ENCODE measurements around the gene MCTP2.

MCTP2 gene

GRCh38 chr15:94414916-94415315 is 183.6 kb downstream of the MCTP2 start:
- no peak for DNase-seq (ENCODE audit: extremely low read depth, insufficient read length)
- Histone ChIP-seq H3K36me3 (ENCODE audit: control insufficient read depth, insufficient read depth, low read length) (no peaks in the 10 kb centered on the region), H3K27me3 (replicated peaks; ENCODE audit: control insufficient read depth, insufficient read depth, low read length) (no peaks in the 10 kb centered on the region), H3K4me3 (replicated peaks; ENCODE audit: low read depth, low read length) (no peak overlapping the region)
- TF ChIP-seq CTCF (IDR thresholded peaks at IDR 0.05; ENCODE audit: insufficient read depth, low read length, poor library complexity, severe bottlenecking): no peak

GRCh38 chr15:94416267-94416666 is 184.9 kb downstream of the MCTP2 start:
- Histone ChIP-seq H3K4me3 (replicated peaks; ENCODE audit: low read depth, low read length) (no peak overlapping the region), H3K27me3 (replicated peaks; ENCODE audit: control insufficient read depth, insufficient read depth, low read length) (no peaks in the 10 kb centered on the region), H3K36me3 (ENCODE audit: control insufficient read depth, insufficient read depth, low read length) (no peaks in the 10 kb centered on the region)
- no peak for TF ChIP-seq CTCF (IDR thresholded peaks at IDR 0.05; ENCODE audit: insufficient read depth, low read length, poor library complexity, severe bottlenecking)
- no peak for DNase-seq (ENCODE audit: extremely low read depth, insufficient read length)

- no peak overlapping the region for H3K4me3 ChIP-seq (replicated peaks; ENCODE audit: low read depth, low read length)
- no peaks in the 10 kb centered on the region for H3K27me3 ChIP-seq (replicated peaks; ENCODE audit: control insufficient read depth, insufficient read depth, low read length)
- no peak for TF ChIP-seq CTCF (IDR thresholded peaks at IDR 0.05; ENCODE audit: insufficient read depth, low read length, poor library complexity, severe bottlenecking)
- DNase-seq (ENCODE audit: extremely low read depth, insufficient read length): no peak
- H3K36me3 ChIP-seq (ENCODE audit: control insufficient read depth, insufficient read depth, low read length): no peaks in the 10 kb centered on the region
These were observed 185.5 kb downstream of the MCTP2 start for GRCh38 chr15:94416820-94417219.

DNA sequence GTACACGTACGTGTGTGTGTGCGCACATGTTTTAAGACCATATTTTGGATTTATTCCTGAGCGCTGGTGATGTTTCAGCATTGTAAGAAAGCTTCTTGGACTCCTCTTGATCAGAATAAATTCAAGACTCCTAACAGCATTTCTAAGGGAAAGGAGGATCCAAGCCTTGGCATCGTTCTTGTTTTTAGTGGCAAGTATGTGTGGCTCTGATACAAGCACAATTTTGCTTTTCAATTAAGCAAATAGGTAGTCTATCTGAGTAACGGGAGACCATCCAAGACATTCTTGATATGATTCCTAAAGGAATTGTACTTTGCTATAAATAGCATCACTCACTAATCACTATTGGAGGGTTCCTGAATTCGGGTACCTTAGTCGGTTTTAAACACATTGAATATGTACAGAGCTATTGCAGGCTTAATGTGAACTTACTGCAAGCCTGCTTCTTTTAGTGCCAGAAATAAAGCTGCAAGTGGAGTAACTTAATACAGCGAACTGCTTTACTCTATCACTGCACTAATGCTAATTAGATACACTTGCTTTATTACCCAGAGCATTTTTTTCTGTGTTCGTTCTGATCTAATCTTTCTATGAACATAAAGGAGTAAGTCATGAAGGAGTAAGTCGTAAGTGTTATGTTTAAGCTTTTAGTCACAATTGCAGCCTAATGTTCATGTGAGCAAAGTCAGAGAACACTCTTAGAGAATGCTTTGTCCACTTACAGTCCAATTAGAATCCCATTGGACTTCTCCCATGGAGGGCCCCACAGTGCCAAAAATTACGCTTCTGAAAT is 186.3 kb downstream of the MCTP2 start:
- Histone ChIP-seq H3K27me3 (replicated peaks; ENCODE audit: control insufficient read depth, insufficient read depth, low read length) (no peaks in the 10 kb centered on the region), H3K36me3 (ENCODE audit: control insufficient read depth, insufficient read depth, low read length) (no peaks in the 10 kb centered on the region), H3K4me3 (replicated peaks; ENCODE audit: low read depth, low read length) (no peak overlapping the region)
- no peak for TF ChIP-seq CTCF (IDR thresholded peaks at IDR 0.05; ENCODE audit: insufficient read depth, low read length, poor library complexity, severe bottlenecking)
- DNase-seq (ENCODE audit: extremely low read depth, insufficient read length): no peak

- DNase-seq (ENCODE audit: extremely low read depth, insufficient read length): no peak
- Histone ChIP-seq H3K36me3 (ENCODE audit: control insufficient read depth, insufficient read depth, low read length) (no peaks in the 10 kb centered on the region), H3K27me3 (replicated peaks; ENCODE audit: control insufficient read depth, insufficient read depth, low read length) (no peaks in the 10 kb centered on the region), H3K4me3 (replicated peaks; ENCODE audit: low read depth, low read length) (no peak overlapping the region)
- TF ChIP-seq CTCF (IDR thresholded peaks at IDR 0.05; ENCODE audit: insufficient read depth, low read length, poor library complexity, severe bottlenecking): no peak
These were observed 190.3 kb downstream of the MCTP2 start for GRCh38 chr15:94421706-94422105.
